Measurements from ENCODE around the gene NFATC1. TPM values are rescaled to one million over a fixed set of nuclear protein-coding genes. Genes with fewer than 3 reads are reported as not detected.

Gene NFATC1
- total RNA-seq, 4 donors from 2014 or later = 0.79 to 4.8 (median 2.6) TPM

DNA sequence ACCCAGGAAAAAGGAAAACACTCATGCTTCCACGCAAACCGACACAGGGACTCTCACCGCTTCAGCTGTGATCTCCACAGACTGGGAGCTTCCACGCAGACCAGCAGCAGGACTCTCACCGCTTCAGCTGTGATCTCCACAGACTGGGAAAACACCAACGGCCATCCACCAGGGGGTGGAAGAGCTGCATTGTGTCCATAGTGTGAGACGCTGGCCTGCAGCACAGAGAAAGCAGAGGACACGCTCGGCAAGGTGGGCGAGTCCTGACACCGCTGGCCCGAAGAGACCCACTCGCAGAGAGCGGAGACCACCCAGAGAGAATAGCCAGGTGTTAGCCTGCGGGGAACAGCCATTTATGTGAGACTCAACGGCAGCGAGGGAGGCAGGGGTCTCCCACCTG is 42.5 kb upstream of the NFATC1 start:
- H3K9me3 ChIP-seq = no peaks in the 10 kb centered on the region
- no peaks in the 10 kb centered on the region for H3K27me3 ChIP-seq
- no peaks in the 10 kb centered on the region for H3K4me1 ChIP-seq
- peaks cover 0 to 61% (median 6%) of the 10 kb centered on the region in 3 donors for H3K36me3 ChIP-seq
- intact Hi-C loops (cut with DNase I) = no loop called here
- DNase-seq = no peak
- no peak overlapping the region for H3K27ac ChIP-seq
- no peak overlapping the region for H3K4me3 ChIP-seq
- TF ChIP-seq POLR2A (IDR thresholded peaks at IDR 0.05) = no peak
- TF ChIP-seq, protein P1, sequence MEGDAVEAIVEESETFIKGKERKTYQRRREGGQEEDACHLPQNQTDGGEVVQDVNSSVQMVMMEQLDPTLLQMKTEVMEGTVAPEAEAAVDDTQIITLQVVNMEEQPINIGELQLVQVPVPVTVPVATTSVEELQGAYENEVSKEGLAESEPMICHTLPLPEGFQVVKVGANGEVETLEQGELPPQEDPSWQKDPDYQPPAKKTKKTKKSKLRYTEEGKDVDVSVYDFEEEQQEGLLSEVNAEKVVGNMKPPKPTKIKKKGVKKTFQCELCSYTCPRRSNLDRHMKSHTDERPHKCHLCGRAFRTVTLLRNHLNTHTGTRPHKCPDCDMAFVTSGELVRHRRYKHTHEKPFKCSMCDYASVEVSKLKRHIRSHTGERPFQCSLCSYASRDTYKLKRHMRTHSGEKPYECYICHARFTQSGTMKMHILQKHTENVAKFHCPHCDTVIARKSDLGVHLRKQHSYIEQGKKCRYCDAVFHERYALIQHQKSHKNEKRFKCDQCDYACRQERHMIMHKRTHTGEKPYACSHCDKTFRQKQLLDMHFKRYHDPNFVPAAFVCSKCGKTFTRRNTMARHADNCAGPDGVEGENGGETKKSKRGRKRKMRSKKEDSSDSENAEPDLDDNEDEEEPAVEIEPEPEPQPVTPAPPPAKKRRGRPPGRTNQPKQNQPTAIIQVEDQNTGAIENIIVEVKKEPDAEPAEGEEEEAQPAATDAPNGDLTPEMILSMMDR (IDR thresholded peaks at IDR 0.05) = no peak
- 90 to 96% methylated on average over 10 to 14 of the region's 17 CpGs for WGBS, 2 donors

DNA sequence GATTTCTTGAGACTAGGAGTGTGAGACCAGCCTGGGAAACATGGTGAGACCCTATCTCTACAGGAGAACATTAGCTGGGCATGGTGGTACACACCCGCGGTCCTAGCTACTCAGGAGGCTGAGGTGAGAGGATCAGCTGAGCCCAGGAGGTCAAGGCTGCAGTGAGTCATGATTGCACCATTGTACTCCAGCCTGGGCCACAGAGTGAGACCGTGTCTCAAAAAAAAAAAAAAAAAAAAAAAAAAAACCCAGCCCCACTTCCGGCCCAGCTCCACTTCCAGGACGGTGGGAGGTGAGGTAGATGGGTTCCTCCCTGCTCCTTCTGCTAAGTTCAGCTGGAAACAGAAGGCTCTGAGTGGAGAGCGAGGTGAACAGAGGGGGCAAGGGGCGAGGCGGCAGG is 41.4 kb upstream of the NFATC1 start:
- Histone ChIP-seq H3K4me3 (no peak overlapping the region), H3K9me3 (no peaks in the 10 kb centered on the region), H3K27ac (no peak overlapping the region), H3K4me1 (no peaks in the 10 kb centered on the region), H3K27me3 (no peaks in the 10 kb centered on the region), H3K36me3 (peaks cover 0 to 58% (median 6%) of the 10 kb centered on the region in 3 donors)
- 87 to 90% methylated on average over 4 to 5 of the region's 8 CpGs for WGBS, 2 donors
- no peak for TF ChIP-seq POLR2A (IDR thresholded peaks at IDR 0.05)
- TF ChIP-seq, protein P1 (IDR thresholded peaks at IDR 0.05) = no peak
- no peak for DNase-seq
- intact Hi-C loops (cut with DNase I) = no loop called here

DNA sequence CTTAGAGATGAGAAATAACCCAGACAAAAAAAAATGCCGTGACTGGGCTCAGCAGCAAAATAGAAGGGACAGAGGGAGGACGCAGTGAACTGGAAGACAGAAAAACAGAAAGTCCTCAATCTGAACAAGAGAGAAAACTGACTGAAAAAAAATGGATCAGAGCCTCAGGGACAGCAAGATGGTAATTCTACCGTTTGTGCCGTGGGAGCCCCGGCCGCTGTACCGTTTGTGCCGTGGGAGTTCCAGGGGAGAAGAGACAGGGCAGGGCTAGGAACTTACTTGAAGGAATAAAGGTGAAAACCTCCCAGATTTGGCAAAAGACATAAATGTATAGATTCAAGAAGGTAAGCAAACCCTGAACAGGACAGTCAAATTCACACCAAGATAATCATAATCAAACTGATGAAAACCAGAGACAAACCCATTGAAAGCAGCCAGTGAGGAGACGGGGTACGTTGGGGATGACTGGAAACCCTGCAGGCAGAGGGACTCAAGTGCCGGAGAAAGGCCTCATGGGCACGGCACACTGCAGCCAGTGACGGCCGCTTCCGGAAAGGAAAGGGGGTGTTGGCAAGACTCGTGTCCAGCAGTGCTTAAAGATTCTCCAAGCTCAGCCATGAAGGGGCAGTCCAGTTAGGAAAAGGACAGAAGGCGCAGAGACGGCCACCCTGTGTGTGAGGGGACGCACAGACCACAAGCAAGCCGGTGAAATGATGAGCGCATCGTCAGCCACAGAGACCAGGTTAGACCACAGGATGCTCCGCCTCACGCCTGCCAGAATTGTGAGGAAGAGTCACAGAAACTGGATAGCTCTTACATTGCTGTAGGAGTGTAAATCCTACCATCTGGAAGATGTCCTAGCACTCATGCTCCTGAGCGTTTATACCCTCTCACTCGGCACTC is 40.0 kb upstream of the NFATC1 start:
- H3K27ac ChIP-seq = no peak overlapping the region
- 80 to 87% methylated on average over 26 of the region's 26 CpGs for WGBS, 2 donors
- no peaks in the 10 kb centered on the region for H3K27me3 ChIP-seq
- intact Hi-C loops (cut with DNase I) = no loop called here
- no peak overlapping the region for H3K4me3 ChIP-seq
- H3K9me3 ChIP-seq = no peaks in the 10 kb centered on the region
- TF ChIP-seq, protein P1 (IDR thresholded peaks at IDR 0.05) = no peak
- no peaks in the 10 kb centered on the region for H3K4me1 ChIP-seq
- peaks cover 0 to 59% (median 0%) of the 10 kb centered on the region in 3 donors for H3K36me3 ChIP-seq
- no peak for DNase-seq

DNA sequence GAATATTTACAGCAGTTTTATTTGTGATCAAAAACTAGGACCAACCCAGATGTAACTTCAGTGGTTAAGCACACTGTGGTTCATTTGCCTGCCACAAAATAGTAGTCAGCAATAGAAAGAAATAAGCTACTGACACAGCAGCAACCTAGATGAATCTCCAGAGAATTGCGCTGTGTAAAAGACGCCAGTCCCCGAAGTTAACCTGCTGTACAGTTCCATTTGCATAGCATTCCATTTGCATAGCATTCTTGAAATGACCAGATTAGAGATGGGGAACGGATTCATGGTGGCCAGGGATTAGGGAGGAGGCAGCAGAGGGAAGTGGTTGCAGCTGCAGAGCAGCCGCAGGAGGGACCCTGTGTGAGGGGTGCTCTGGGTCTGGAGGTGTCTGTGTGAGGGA is 39.3 kb upstream of the NFATC1 start:
- no peak for DNase-seq
- no peak overlapping the region for H3K27ac ChIP-seq
- TF ChIP-seq, protein P1 (IDR thresholded peaks at IDR 0.05) = no peak
- no peak for TF ChIP-seq POLR2A (IDR thresholded peaks at IDR 0.05)
- no peak overlapping the region for H3K4me3 ChIP-seq
- H3K4me1 ChIP-seq = no peaks in the 10 kb centered on the region
- peaks cover 0 to 59% (median 0%) of the 10 kb centered on the region in 3 donors for H3K36me3 ChIP-seq
- 89 to 95% methylated on average over 4 to 5 of the region's 5 CpGs for WGBS, 2 donors
- no peaks in the 10 kb centered on the region for H3K9me3 ChIP-seq
- no peaks in the 10 kb centered on the region for H3K27me3 ChIP-seq
- intact Hi-C loops (cut with DNase I) = no loop called here

DNA sequence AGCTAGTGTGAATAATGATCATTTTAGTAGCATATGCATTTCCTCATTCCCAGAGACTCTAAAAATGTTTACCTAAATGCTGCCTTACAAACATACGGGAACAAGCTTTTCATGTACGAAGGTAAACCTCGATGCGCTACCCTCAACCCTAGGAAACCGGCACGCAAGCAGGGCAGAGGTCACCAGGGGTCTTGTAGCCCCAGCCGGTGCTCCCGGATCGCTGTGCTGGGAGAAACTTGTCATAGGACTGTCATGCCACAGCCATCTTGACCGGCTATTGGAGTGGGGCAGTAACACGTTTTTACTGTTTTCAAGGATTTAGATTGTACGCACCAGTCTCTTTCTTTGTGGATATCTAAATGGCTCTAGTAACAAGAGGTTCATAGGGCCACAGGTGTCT is 34.8 kb upstream of the NFATC1 start:
- Histone ChIP-seq H3K4me3 (no peak overlapping the region), H3K36me3 (peaks cover 0 to 72% (median 0%) of the 10 kb centered on the region in 3 donors), H3K27me3 (no peaks in the 10 kb centered on the region), H3K27ac (no peak overlapping the region), H3K9me3 (no peaks in the 10 kb centered on the region), H3K4me1 (no peaks in the 10 kb centered on the region)
- DNase-seq = no peak
- intact Hi-C loops (cut with DNase I) = no loop called here
- TF ChIP-seq POLR2A (IDR thresholded peaks at IDR 0.05) = no peak
- TF ChIP-seq, protein P1 (IDR thresholded peaks at IDR 0.05) = no peak
- 94 to 97% methylated on average over 12 of the region's 12 CpGs for WGBS, 2 donors

All from esophagus squamous epithelium (tissue), 5 donors.